ENCODE data around the gene KRT9. TPM values are rescaled to one million over a fixed set of nuclear protein-coding genes. Genes with fewer than 3 reads are reported as not detected.
"Not testable (repeated sequence)": the region's sequence is repeated elsewhere in the genome, so short reads cannot be mapped to it uniquely, and the experiment has no call there.

The KRT9 gene
- total RNA-seq, 6 experiments from 2014 or later, result not detected

- H3K9me3 ChIP-seq; H3K36me3 ChIP-seq; intact Hi-C loops (cut with DNase I); H3K4me1 ChIP-seq; H3K27ac ChIP-seq; H3K4me3 ChIP-seq; ATAC-seq; H3K27me3 ChIP-seq: not testable (repeated sequence)
- 17% methylated on average over 1 of the region's 10 CpGs for WGBS (ENCODE audit: insufficient coverage, low coverage, low lambda C conversion rate, missing lambda C conversion rate)
- TF ChIP-seq CTCF (IDR thresholded peaks at IDR 0.05), result peak in 1 of 4 donors; percentile 7
- DNase-seq, result peak in 1 of 3 donors; percentile 22
These were observed 38.2 kb upstream of the KRT9 start for GRCh38 chr17:41610061-41610517.

GRCh38 chr17:41606930-41607329 is 35.1 kb upstream of the KRT9 start:
- H3K9me3 ChIP-seq; intact Hi-C loops (cut with DNase I); DNase-seq; H3K27ac ChIP-seq; ATAC-seq; H3K4me1 ChIP-seq; H3K27me3 ChIP-seq; H3K36me3 ChIP-seq; H3K4me3 ChIP-seq: not testable (repeated sequence)
- 69% methylated on average over 4 of the region's 4 CpGs for WGBS (ENCODE audit: insufficient coverage, low coverage, low lambda C conversion rate, missing lambda C conversion rate)

GRCh38 chr17:41602524-41602923 is 30.7 kb upstream of the KRT9 start:
- no peak for DNase-seq
- H3K27ac ChIP-seq, result no peak overlapping the region
- no peak for ATAC-seq
- intact Hi-C loops (cut with DNase I), result no loop called here
- no peak overlapping the region for H3K4me3 ChIP-seq
- no peak for TF ChIP-seq CTCF (IDR thresholded peaks at IDR 0.05)
- TF ChIP-seq POLR2A (IDR thresholded peaks at IDR 0.05), result no peak
- H3K36me3 ChIP-seq, result no peaks in the 10 kb centered on the region
- H3K4me1 ChIP-seq, result no peaks in the 10 kb centered on the region
- 64% methylated on average over 2 of the region's 2 CpGs for WGBS (ENCODE audit: insufficient coverage, low coverage, low lambda C conversion rate, missing lambda C conversion rate)
- H3K27me3 ChIP-seq, result no peaks in the 10 kb centered on the region
- no peaks in the 10 kb centered on the region for H3K9me3 ChIP-seq

GRCh38 chr17:41600318-41600717 is 28.5 kb upstream of the KRT9 start:
- intact Hi-C loops (cut with DNase I), result no loop called here
- Histone ChIP-seq H3K27me3 (no peaks in the 10 kb centered on the region), H3K9me3 (no peaks in the 10 kb centered on the region), H3K36me3 (no peaks in the 10 kb centered on the region), H3K4me3 (no peak overlapping the region), H3K27ac (no peak overlapping the region), H3K4me1 (no peaks in the 10 kb centered on the region)
- DNase-seq, result peak in 1 of 3 donors; percentile 5
- WGBS (ENCODE audit: insufficient coverage, low coverage, low lambda C conversion rate, missing lambda C conversion rate), result 57% methylated on average over 4 of the region's 4 CpGs
- no peak for ATAC-seq
- TF ChIP-seq CTCF (IDR thresholded peaks at IDR 0.05) (no peak), POLR2A (IDR thresholded peaks at IDR 0.05) (no peak)

GRCh38 chr17:41599680-41600079 is 27.8 kb upstream of the KRT9 start:
- Histone ChIP-seq H3K4me3 (no peak overlapping the region), H3K4me1 (no peaks in the 10 kb centered on the region), H3K36me3 (no peaks in the 10 kb centered on the region), H3K9me3 (no peaks in the 10 kb centered on the region), H3K27ac (no peak overlapping the region), H3K27me3 (no peaks in the 10 kb centered on the region)
- intact Hi-C loops (cut with DNase I), result no loop called here
- TF ChIP-seq POLR2A (IDR thresholded peaks at IDR 0.05) (no peak), CTCF (IDR thresholded peaks at IDR 0.05) (no peak)
- ATAC-seq, result no peak
- DNase-seq, result no peak
- no CpG with 5 or more reads among the region's 1 CpG for WGBS (ENCODE audit: insufficient coverage, low coverage, low lambda C conversion rate, missing lambda C conversion rate)

All from right lobe of liver (tissue), 6 donors.